Measurements from ENCODE around the gene SNRPE. TPM values are rescaled to one million over a fixed set of nuclear protein-coding genes. Genes with fewer than 3 reads are reported as not detected.

Gene SNRPE
- total and polyA plus RNA-seq, 2 of the 13 experiments (the other 11 are each of a cell fraction or from before 2014, with no cell fraction given): 146 to 281 TPM

DNA sequence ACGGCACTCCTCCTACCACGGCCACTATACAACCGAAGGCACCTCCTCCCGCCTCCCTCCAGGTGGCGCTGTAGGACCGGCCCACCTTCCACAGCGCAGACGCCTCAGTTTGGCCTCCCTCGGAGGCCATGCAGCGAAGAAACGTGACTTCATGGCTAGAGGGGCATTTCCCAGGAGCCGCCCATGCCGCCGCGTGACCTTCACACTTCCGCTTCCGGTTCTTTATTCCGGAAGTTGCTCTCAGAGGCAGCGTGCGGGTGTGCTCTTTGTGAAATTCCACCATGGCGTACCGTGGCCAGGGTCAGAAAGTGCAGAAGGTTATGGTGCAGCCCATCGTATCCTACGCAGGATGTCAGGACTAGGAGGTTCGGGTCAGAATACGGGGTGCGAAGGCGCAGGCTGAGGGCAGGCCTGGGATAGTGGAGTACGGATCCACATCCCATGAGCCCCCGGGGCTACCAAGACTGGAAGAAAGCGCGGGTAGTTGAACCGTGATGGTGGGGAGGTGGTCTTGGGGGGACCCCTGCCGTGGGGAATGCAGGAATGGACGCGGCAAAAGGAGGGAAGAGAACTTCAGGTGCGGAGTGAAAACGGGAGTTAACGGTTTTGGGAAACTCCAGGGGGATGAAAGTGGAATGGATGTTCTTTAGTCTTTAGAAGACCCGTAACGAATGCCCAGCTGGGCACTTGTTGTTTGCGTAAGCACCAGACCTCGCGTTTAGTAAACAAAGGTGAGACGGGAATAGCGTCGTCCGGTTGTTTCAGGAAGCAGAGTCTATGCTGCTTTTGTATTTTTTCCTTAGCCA lies at the start of gene SNRPE (continued):
- TF ChIP-seq, protein P1, sequence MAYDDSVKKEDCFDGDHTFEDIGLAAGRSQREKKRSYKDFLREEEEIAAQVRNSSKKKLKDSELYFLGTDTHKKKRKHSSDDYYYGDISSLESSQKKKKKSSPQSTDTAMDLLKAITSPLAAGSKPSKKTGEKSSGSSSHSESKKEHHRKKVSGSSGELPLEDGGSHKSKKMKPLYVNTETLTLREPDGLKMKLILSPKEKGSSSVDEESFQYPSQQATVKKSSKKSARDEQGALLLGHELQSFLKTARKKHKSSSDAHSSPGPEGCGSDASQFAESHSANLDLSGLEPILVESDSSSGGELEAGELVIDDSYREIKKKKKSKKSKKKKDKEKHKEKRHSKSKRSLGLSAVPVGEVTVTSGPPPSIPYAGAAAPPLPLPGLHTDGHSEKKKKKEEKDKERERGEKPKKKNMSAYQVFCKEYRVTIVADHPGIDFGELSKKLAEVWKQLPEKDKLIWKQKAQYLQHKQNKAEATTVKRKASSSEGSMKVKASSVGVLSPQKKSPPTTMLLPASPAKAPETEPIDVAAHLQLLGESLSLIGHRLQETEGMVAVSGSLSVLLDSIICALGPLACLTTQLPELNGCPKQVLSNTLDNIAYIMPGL (CRISPR knock-in tag; IDR thresholded peaks at IDR 0.05; ENCODE audit: borderline replicate concordance in 1 of 2, low read depth in 1 of 2): peak; percentile 93 to 95
- TF ChIP-seq, protein P2, sequence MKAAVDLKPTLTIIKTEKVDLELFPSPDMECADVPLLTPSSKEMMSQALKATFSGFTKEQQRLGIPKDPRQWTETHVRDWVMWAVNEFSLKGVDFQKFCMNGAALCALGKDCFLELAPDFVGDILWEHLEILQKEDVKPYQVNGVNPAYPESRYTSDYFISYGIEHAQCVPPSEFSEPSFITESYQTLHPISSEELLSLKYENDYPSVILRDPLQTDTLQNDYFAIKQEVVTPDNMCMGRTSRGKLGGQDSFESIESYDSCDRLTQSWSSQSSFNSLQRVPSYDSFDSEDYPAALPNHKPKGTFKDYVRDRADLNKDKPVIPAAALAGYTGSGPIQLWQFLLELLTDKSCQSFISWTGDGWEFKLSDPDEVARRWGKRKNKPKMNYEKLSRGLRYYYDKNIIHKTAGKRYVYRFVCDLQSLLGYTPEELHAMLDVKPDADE (CRISPR knock-in tag; IDR thresholded peaks at IDR 0.05): peak; percentile 75; the same call in 1 of the 2 replicates
- TF ChIP-seq ZNF335 (CRISPR knock-in tag; IDR thresholded peaks at IDR 0.05) (peak; percentile 91), ZFP36L1 (CRISPR knock-in tag; IDR thresholded peaks at IDR 0.05) (0 out of 2 replicates have a peak, but pooled peaks have one; percentile 49), HNF4G (IDR thresholded peaks at IDR 0.05; ENCODE audit: borderline replicate concordance, low read depth, low read length) (no peak), HNF4G (CRISPR knock-in tag; IDR thresholded peaks at IDR 0.05; ENCODE audit: borderline replicate concordance, low read depth) (peak; percentile 73), CHCHD3 (CRISPR knock-in tag; IDR thresholded peaks at IDR 0.05) (no peak), PPARG (CRISPR knock-in tag; conservative IDR thresholded peaks at IDR 0.05) (0 out of 2 replicates have a peak, but pooled peaks have one; percentile 46), ZNF256 (CRISPR knock-in tag; conservative IDR thresholded peaks at IDR 0.05) (peak; percentile 84; the same call in 1 of the 2 replicates), MBNL3 (CRISPR knock-in tag; conservative IDR thresholded peaks at IDR 0.05) (no peak), ATF1 (CRISPR knock-in tag; IDR thresholded peaks at IDR 0.05) (peak; percentile 87)
- TF ChIP-seq, protein P3, sequence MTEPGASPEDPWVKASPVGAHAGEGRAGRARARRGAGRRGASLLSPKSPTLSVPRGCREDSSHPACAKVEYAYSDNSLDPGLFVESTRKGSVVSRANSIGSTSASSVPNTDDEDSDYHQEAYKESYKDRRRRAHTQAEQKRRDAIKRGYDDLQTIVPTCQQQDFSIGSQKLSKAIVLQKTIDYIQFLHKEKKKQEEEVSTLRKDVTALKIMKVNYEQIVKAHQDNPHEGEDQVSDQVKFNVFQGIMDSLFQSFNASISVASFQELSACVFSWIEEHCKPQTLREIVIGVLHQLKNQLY (CRISPR knock-in tag; IDR thresholded peaks at IDR 0.05): peak; percentile 47
- TF ChIP-seq, protein P4, sequence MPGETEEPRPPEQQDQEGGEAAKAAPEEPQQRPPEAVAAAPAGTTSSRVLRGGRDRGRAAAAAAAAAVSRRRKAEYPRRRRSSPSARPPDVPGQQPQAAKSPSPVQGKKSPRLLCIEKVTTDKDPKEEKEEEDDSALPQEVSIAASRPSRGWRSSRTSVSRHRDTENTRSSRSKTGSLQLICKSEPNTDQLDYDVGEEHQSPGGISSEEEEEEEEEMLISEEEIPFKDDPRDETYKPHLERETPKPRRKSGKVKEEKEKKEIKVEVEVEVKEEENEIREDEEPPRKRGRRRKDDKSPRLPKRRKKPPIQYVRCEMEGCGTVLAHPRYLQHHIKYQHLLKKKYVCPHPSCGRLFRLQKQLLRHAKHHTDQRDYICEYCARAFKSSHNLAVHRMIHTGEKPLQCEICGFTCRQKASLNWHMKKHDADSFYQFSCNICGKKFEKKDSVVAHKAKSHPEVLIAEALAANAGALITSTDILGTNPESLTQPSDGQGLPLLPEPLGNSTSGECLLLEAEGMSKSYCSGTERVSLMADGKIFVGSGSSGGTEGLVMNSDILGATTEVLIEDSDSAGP (CRISPR knock-in tag; IDR thresholded peaks at IDR 0.05; ENCODE audit: borderline replicate concordance): peak; percentile 97
- TF ChIP-seq, protein P5, sequence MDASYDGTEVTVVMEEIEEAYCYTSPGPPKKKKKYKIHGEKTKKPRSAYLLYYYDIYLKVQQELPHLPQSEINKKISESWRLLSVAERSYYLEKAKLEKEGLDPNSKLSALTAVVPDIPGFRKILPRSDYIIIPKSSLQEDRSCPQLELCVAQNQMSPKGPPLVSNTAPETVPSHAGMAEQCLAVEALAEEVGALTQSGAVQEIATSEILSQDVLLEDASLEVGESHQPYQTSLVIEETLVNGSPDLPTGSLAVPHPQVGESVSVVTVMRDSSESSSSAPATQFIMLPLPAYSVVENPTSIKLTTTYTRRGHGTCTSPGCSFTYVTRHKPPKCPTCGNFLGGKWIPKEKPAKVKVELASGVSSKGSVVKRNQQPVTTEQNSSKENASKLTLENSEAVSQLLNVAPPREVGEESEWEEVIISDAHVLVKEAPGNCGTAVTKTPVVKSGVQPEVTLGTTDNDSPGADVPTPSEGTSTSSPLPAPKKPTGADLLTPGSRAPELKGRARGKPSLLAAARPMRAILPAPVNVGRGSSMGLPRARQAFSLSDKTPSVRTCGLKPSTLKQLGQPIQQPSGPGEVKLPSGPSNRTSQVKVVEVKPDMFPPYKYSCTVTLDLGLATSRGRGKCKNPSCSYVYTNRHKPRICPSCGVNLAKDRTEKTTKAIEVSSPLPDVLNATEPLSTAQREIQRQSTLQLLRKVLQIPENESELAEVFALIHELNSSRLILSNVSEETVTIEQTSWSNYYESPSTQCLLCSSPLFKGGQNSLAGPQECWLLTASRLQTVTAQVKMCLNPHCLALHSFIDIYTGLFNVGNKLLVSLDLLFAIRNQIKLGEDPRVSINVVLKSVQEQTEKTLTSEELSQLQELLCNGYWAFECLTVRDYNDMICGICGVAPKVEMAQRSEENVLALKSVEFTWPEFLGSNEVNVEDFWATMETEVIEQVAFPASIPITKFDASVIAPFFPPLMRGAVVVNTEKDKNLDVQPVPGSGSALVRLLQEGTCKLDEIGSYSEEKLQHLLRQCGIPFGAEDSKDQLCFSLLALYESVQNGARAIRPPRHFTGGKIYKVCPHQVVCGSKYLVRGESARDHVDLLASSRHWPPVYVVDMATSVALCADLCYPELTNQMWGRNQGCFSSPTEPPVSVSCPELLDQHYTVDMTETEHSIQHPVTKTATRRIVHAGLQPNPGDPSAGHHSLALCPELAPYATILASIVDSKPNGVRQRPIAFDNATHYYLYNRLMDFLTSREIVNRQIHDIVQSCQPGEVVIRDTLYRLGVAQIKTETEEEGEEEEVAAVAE (CRISPR knock-in tag; IDR thresholded peaks at IDR 0.05; ENCODE audit: borderline replicate concordance): peak; percentile 91; the same call in 1 of the 2 replicates
- TF ChIP-seq, protein P6, sequence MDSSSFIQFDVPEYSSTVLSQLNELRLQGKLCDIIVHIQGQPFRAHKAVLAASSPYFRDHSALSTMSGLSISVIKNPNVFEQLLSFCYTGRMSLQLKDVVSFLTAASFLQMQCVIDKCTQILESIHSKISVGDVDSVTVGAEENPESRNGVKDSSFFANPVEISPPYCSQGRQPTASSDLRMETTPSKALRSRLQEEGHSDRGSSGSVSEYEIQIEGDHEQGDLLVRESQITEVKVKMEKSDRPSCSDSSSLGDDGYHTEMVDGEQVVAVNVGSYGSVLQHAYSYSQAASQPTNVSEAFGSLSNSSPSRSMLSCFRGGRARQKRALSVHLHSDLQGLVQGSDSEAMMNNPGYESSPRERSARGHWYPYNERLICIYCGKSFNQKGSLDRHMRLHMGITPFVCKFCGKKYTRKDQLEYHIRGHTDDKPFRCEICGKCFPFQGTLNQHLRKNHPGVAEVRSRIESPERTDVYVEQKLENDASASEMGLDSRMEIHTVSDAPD (CRISPR knock-in tag; IDR thresholded peaks at IDR 0.05): 0 out of 2 replicates have a peak, but pooled peaks have one; percentile 34

Data from HepG2 (cell line).